ENCODE data around the gene TFDP1. TPM values are rescaled to one million over a fixed set of nuclear protein-coding genes. Genes with fewer than 3 reads are reported as not detected.
"Not testable (repeated sequence)": the region's sequence is repeated elsewhere in the genome, so short reads cannot be mapped to it uniquely, and the experiment has no call there.

The TFDP1 gene
- total and polyA plus RNA-seq, 5 donors from 2014 or later, result 31.1 to 64.3 (median 39.8) TPM

DNA sequence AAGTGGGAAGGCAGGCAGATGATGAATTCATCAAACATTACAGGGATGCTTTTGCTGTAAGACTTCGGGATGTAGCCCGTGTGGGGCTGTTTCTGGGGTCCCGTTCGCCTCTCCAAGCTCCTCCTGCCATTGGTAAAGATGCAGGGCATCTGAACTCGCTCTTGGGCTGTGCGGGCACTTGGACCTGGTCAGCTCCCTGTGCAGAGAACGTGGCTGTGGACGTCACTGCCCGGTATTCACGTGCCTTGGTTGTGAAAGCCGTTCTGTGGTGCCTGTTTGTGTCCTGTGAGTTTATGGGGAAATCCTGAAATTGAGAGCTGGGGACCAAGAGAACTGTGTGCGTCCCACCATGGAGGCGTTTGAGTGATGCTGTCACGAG is 5.4 kb downstream of the TFDP1 start:
- Mint-ChIP-seq H3K4me3 (peak overlapping the region in 1 of 4 donors; percentile 43), H3K9me3 (peaks cover 0 to 4% (median 0%) of the 10 kb centered on the region in 7 donors), H3K27me3 (no peaks in the 10 kb centered on the region), H3K36me3 (peaks cover 9% of the 10 kb centered on the region), H3K27ac (peak overlapping the region in 2 of 3 donors; percentile 25 to 86), H3K4me1 (peaks cover 6 to 38% (median 28%) of the 10 kb centered on the region in 4 donors)
- no peak overlapping the region for H3K27ac ChIP-seq (ENCODE audit: insufficient read depth, low read length, poor library complexity, severe bottlenecking)
- H3K4me1 ChIP-seq (ENCODE audit: control insufficient read depth, insufficient read depth, low read length, poor library complexity, severe bottlenecking), result peaks cover 27% of the 10 kb centered on the region
- H3K4me3 ChIP-seq (ENCODE audit: low read depth, low read length), result no peak overlapping the region
- no peaks in the 10 kb centered on the region for H3K9me3 ChIP-seq (ENCODE audit: control insufficient read depth in 2 of 2, low read length in 2 of 2)
- DNase-seq (no peak), ATAC-seq (ENCODE audit: low read depth in 2 of 2) (no peak)
- peaks cover 7% of the 10 kb centered on the region for H3K36me3 ChIP-seq (ENCODE audit: control insufficient read depth, insufficient read depth, low read length)
- H3K27me3 ChIP-seq (ENCODE audit: control insufficient read depth, insufficient read depth, low read length), result no peaks in the 10 kb centered on the region

DNA sequence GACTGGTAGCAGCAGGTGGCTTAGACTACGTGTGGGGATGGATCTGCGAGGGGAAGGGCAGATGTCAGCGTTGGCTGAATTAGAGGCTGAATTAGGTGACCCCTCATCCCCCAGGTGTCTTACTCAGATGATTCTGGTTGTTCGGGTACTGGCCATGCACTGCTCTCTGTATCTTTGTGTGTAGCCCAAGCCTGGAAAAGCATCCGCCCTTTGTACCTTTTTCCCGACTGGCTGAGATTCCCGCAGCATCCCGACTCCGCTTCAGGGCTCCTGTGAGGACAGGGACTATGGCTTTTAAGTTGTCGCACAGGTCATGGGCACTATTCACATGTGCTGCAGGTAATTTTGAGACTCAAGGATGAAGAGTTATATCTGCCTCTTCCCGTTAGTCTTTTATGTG is 7.2 kb downstream of the TFDP1 start:
- no peak overlapping the region for H3K4me3 ChIP-seq (ENCODE audit: low read depth, low read length)
- no peaks in the 10 kb centered on the region for H3K27me3 ChIP-seq (ENCODE audit: control insufficient read depth, insufficient read depth, low read length)
- H3K9me3 ChIP-seq (ENCODE audit: control insufficient read depth in 2 of 2, low read length in 2 of 2), result no peaks in the 10 kb centered on the region
- Mint-ChIP-seq H3K36me3 (peaks cover 17% of the 10 kb centered on the region), H3K27ac (peak overlapping the region in 2 of 3 donors; percentile 18 to 25), H3K9me3 (peaks cover 0 to 4% (median 0%) of the 10 kb centered on the region in 7 donors), H3K4me3 (no peak overlapping the region), H3K4me1 (peaks cover 0 to 24% (median 19%) of the 10 kb centered on the region in 4 donors), H3K27me3 (no peaks in the 10 kb centered on the region)
- H3K27ac ChIP-seq (ENCODE audit: insufficient read depth, low read length, poor library complexity, severe bottlenecking), result no peak overlapping the region
- ATAC-seq (ENCODE audit: low read depth in 2 of 2), result no peak
- no peak for DNase-seq
- peaks cover 13% of the 10 kb centered on the region for H3K4me1 ChIP-seq (ENCODE audit: control insufficient read depth, insufficient read depth, low read length, poor library complexity, severe bottlenecking)
- peaks cover 7% of the 10 kb centered on the region for H3K36me3 ChIP-seq (ENCODE audit: control insufficient read depth, insufficient read depth, low read length)

DNA sequence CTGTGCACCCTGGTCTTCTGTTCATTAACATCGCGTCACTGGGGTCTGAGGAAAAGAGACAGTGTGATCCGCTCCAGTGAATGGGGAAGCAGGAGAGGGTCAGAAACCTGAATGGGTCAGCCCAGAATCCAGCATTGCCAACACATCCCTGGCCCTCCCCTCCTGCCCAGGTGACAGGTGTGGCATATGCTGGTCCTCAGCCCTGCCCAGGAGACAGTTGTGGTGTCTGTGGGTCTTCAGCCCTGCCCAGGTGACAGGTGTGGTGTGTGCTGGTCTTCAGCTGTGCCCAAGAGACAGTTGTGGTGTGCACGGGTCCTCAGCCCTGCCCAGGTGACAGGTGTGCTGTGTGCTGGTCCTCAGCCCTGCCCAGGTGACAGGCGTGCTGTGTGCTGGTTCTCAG is 8.0 kb downstream of the TFDP1 start:
- peaks cover 23% of the 10 kb centered on the region for H3K36me3 Mint-ChIP-seq
- Histone ChIP-seq H3K36me3 (ENCODE audit: control insufficient read depth, insufficient read depth, low read length) (peaks cover 7% of the 10 kb centered on the region), H3K4me3 (ENCODE audit: low read depth, low read length) (no peak overlapping the region), H3K27me3 (ENCODE audit: control insufficient read depth, insufficient read depth, low read length) (no peaks in the 10 kb centered on the region), H3K27ac (ENCODE audit: insufficient read depth, low read length, poor library complexity, severe bottlenecking) (no peak overlapping the region), H3K9me3 (ENCODE audit: control insufficient read depth in 2 of 2, low read length in 2 of 2) (no peaks in the 10 kb centered on the region), H3K4me1 (ENCODE audit: control insufficient read depth, insufficient read depth, low read length, poor library complexity, severe bottlenecking) (peaks cover 4% of the 10 kb centered on the region)
- peak overlapping the region in 1 of 3 donors; percentile 38 for H3K27ac Mint-ChIP-seq
- no peak for DNase-seq
- no peak overlapping the region for H3K4me3 Mint-ChIP-seq
- H3K27me3 Mint-ChIP-seq, result no peaks in the 10 kb centered on the region
- H3K9me3 Mint-ChIP-seq, result peaks cover 0 to 4% (median 0%) of the 10 kb centered on the region in 7 donors
- peaks cover 0 to 17% (median 14%) of the 10 kb centered on the region in 4 donors for H3K4me1 Mint-ChIP-seq
- no peak for ATAC-seq (ENCODE audit: low read depth in 2 of 2)

DNA sequence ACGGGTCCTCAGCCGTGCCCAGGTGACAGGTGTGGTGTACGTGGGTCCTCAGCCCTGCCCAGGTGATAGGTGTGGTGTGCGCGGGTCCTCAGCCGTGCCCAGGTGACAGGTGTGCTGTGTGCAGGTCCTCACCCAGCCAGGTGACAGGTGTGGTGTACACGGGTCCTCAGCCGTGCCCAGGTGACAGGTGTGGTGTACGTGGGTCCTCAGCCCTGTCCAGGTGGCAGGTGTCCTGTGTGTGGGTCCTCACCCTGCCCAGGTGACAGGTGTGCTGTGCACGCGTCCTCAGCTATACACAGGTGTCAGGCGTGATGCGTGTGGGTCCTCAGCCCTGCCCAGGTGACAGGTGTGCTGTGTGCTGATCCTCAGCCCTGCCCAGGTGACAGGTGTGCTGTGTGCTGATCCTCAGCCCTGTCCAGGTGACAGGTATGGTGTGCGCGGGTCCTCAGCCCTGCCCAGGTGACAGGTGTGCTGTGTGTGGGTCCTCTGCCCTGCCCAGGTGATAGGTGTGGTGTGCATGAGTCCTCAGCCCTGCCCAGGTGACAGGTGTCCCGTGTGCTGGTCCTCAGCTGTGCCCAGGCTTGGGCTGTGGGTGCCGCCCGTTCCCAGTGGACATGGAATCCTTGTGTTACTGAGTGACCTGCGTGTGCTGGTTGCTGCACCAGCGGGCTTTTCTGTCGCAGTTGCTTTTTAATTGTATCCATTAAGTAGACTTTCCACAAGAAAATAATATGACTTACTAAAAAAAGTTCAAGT is 9.7 kb downstream of the TFDP1 start:
- H3K9me3 Mint-ChIP-seq; H3K36me3 ChIP-seq (ENCODE audit: control insufficient read depth, insufficient read depth, low read length); H3K27ac Mint-ChIP-seq; H3K27me3 ChIP-seq (ENCODE audit: control insufficient read depth, insufficient read depth, low read length); H3K4me3 ChIP-seq (ENCODE audit: low read depth, low read length); DNase-seq; H3K4me3 Mint-ChIP-seq; H3K4me1 ChIP-seq (ENCODE audit: control insufficient read depth, insufficient read depth, low read length, poor library complexity, severe bottlenecking); H3K9me3 ChIP-seq (ENCODE audit: control insufficient read depth in 2 of 2, low read length in 2 of 2); H3K4me1 Mint-ChIP-seq; ATAC-seq (ENCODE audit: low read depth in 2 of 2); H3K27ac ChIP-seq (ENCODE audit: insufficient read depth, low read length, poor library complexity, severe bottlenecking); H3K27me3 Mint-ChIP-seq: not testable (repeated sequence)
- peaks cover 23% of the 10 kb centered on the region for H3K36me3 Mint-ChIP-seq

DNA sequence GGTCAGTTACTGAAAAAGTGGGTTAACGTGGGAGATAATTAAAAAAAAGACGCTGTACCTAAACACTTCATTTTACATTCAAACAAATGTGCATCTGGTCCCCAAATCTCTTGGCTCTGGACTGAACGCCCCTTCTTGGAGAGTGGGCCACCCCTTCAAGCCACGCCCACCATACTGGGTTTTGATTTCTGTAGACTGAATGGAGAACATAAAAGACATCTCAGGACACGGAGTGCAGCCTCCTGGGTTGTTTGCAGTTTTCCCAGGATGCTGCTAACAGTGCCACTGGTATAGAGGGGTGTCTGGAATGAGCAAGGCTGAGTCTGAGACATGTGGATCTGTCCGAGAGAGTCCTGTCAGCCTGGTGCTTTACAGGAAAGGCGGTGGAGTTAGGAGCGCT is 10.6 kb downstream of the TFDP1 start:
- Histone ChIP-seq H3K27me3 (ENCODE audit: control insufficient read depth, insufficient read depth, low read length) (no peaks in the 10 kb centered on the region), H3K4me1 (ENCODE audit: control insufficient read depth, insufficient read depth, low read length, poor library complexity, severe bottlenecking) (no peaks in the 10 kb centered on the region), H3K27ac (ENCODE audit: insufficient read depth, low read length, poor library complexity, severe bottlenecking) (no peak overlapping the region), H3K9me3 (ENCODE audit: control insufficient read depth in 2 of 2, low read length in 2 of 2) (peaks cover 0 to 9% of the 10 kb centered on the region in 2 experiments), H3K36me3 (ENCODE audit: control insufficient read depth, insufficient read depth, low read length) (peaks cover 2% of the 10 kb centered on the region), H3K4me3 (ENCODE audit: low read depth, low read length) (no peak overlapping the region)
- ATAC-seq (ENCODE audit: low read depth in 2 of 2) (no peak), DNase-seq (no peak)
- Mint-ChIP-seq H3K27ac (peak overlapping the region in 1 of 3 donors; percentile 52), H3K4me1 (peaks cover 0 to 11% (median 3%) of the 10 kb centered on the region in 4 donors), H3K36me3 (peaks cover 29% of the 10 kb centered on the region), H3K27me3 (no peaks in the 10 kb centered on the region), H3K9me3 (peaks cover 0 to 5% (median 1%) of the 10 kb centered on the region in 7 donors), H3K4me3 (no peak overlapping the region)

DNA sequence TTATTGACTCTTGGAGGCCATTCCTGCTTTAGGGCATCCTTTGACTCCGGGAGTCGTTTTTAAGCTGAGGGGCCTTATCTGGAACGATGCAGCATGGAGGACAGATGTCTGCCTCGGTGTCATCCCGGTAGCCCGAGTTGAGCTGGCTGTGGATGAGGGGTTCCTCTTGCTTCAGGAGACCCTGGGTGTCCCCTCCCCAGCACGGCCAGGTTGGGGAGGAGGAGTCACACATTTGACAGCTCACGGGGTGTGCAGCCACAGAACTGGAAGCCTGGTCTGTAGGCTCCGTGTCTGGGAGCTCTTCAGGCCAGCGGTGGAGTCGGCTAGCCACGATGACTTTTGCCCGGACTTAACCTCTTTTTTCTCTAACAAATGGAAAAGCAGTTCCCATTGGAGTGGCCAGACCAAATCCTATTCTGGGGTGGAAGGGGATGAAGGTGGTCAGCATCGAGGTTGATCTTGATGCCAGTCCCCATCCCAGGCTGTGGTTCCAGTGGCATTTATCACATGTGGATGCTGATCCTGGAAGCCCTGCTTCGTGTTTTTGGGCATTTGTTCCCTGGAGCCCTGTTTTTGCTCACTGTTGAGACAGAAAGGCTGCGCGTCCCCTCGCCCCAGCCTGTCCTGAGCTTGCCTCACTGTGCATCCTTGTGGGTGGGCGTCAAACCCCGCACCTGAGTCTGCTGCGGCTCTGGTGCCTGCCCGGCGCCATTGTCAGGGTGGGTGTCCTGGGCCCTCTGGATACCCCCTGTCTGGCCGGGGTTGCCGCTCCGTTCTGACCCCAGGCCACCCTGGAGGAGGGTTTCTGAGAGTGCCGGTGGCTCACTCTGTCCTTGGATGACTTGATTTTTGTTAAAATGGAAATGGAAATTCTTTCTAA is 12.0 kb downstream of the TFDP1 start:
- Histone ChIP-seq H3K9me3 (ENCODE audit: control insufficient read depth in 2 of 2, low read length in 2 of 2) (peaks cover 0 to 9% of the 10 kb centered on the region in 2 experiments), H3K36me3 (ENCODE audit: control insufficient read depth, insufficient read depth, low read length) (no peaks in the 10 kb centered on the region), H3K27me3 (ENCODE audit: control insufficient read depth, insufficient read depth, low read length) (no peaks in the 10 kb centered on the region), H3K4me1 (ENCODE audit: control insufficient read depth, insufficient read depth, low read length, poor library complexity, severe bottlenecking) (no peaks in the 10 kb centered on the region), H3K27ac (ENCODE audit: insufficient read depth, low read length, poor library complexity, severe bottlenecking) (no peak overlapping the region), H3K4me3 (ENCODE audit: low read depth, low read length) (no peak overlapping the region)
- ATAC-seq (ENCODE audit: low read depth in 2 of 2) (no peak), DNase-seq (no peak)
- peaks cover 0 to 6% (median 3%) of the 10 kb centered on the region in 4 donors for H3K4me1 Mint-ChIP-seq
- no peaks in the 10 kb centered on the region for H3K27me3 Mint-ChIP-seq
- no peak overlapping the region for H3K4me3 Mint-ChIP-seq
- no peak overlapping the region for H3K27ac Mint-ChIP-seq
- H3K36me3 Mint-ChIP-seq, result peaks cover 34% of the 10 kb centered on the region
- peaks cover 0 to 5% (median 1%) of the 10 kb centered on the region in 7 donors for H3K9me3 Mint-ChIP-seq

DNA sequence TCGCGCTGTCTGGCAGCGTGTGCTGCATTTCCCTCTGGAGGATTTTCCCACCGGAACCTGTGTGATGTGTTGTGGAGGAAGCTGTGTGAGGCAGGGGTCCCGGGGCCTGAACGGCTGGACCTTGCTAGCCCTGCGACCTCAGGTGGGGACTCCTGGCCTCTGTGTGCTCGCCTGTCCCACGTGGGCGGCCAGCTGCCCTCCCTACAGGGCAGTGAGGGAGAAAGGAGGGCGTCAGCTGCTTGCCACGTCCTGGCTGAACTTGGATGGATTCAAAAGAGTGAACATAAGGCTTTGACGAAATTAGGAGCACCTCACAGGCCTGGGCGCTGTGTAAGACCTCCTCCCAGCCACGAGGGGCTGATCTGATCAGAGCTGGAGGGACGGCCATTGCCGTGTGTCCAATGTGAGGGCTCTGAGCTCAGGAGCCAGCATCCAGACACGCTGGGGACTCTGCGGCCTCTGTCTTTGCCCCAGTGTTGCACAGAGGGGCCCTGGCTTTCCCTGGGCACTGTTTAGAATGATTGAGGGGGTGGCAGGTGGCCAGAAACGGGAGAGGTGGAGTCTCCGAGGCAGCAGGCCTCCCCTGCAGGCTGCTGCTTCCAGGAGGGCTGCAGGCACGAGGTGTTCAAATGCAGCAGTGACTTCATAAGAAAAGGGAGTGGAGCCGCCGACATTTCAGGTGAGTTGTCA is 13.0 kb downstream of the TFDP1 start:
- Mint-ChIP-seq H3K9me3 (peaks cover 0 to 8% (median 1%) of the 10 kb centered on the region in 7 donors), H3K27ac (peak overlapping the region in 1 of 3 donors; percentile 55), H3K4me1 (peaks cover 0 to 5% (median 3%) of the 10 kb centered on the region in 4 donors), H3K27me3 (no peaks in the 10 kb centered on the region), H3K4me3 (no peak overlapping the region), H3K36me3 (peaks cover 34% of the 10 kb centered on the region)
- Histone ChIP-seq H3K27me3 (ENCODE audit: control insufficient read depth, insufficient read depth, low read length) (no peaks in the 10 kb centered on the region), H3K4me3 (ENCODE audit: low read depth, low read length) (no peak overlapping the region), H3K36me3 (ENCODE audit: control insufficient read depth, insufficient read depth, low read length) (no peaks in the 10 kb centered on the region), H3K9me3 (ENCODE audit: control insufficient read depth in 2 of 2, low read length in 2 of 2) (peaks cover 0 to 9% of the 10 kb centered on the region in 2 experiments), H3K4me1 (ENCODE audit: control insufficient read depth, insufficient read depth, low read length, poor library complexity, severe bottlenecking) (no peaks in the 10 kb centered on the region), H3K27ac (ENCODE audit: insufficient read depth, low read length, poor library complexity, severe bottlenecking) (no peak overlapping the region)
- ATAC-seq (ENCODE audit: low read depth in 2 of 2), result no peak
- no peak for DNase-seq

Data from CD4-positive, CD25-positive, alpha-beta regulatory T cell (primary cell).